Left colon (tissue), 2 donors: ENCODE data around the gene GSTA5. TPM values are rescaled to one million over a fixed set of nuclear protein-coding genes. Genes with fewer than 3 reads are reported as not detected.
A peak's percentile ranks its signal among the peaks of the same experiment; 100 is the strongest.
"Not testable (repeated sequence)": the region's sequence is repeated elsewhere in the genome, so short reads cannot be mapped to it uniquely, and the experiment has no call there.

ENCODE experiments used
- ATAC-seq: fragments of 200-7000 bp; cut with Tn5 transposase; one replicate; pipeline ENCODE4 v1.9.1; 2020; ENCODE audit warnings: mild to moderate bottlenecking, moderate library complexity
- DNase-seq, 2 donors: peaks; one replicate each; pipeline ENCODE4 v3.0.0-alpha.2; 2020
- intact Hi-C, 2 donors: fragments of 100-400 bp; cut with DNase I in 1 of 2; cut with micrococcal nuclease in 1 of 2; formaldehyde crosslinking; loops; one replicate each; pipeline versions ENCODE4 v1.11.2 to v1.14.0; 2022; cut with DNase I, micrococcal nuclease
- total RNA-seq, 2 donors: library from RNA; stranded (reverse); fragmentation: NEBNext Ultra II Directional; extraction: Animal tissue kit (Norgen Biotek cat#: 25700); gene quantifications; one replicate each; pipeline ENCODE4 v1.2.1, GENCODE V29; 2021
- donor health status: DM: no; HTN: no; CAD: no.
- donor health status: DM: yes; HTN: yes; CAD: no.

Gene GSTA5
- total RNA-seq, 2 donors from 2014 or later: not detected

- intact Hi-C loops: no loop called here
- ATAC-seq (no peak), DNase-seq (no peak)
These were observed 37.8 kb downstream of the GSTA5 start for GRCh38 chr6:52802806-52803205.

GRCh38 chr6:52801188-52801841 is 39.3 kb downstream of the GSTA5 start:
- DNase-seq (no peak), ATAC-seq (no peak)
- intact Hi-C loops: no loop called here

- intact Hi-C loops, DNase-seq, ATAC-seq: not testable (repeated sequence)
These were observed 41.3 kb downstream of the GSTA5 start for GRCh38 chr6:52799272-52799671.

- intact Hi-C loops, ATAC-seq, DNase-seq: not testable (repeated sequence)
These were observed 46.2 kb downstream of the GSTA5 start for GRCh38 chr6:52794366-52794765.

- DNase-seq (no peak), ATAC-seq (no peak)
- intact Hi-C loops: no loop called here
These were observed 49.8 kb downstream of the GSTA5 start for GRCh38 chr6:52790861-52791260.

GRCh38 chr6:52789658-52790057 is 51.0 kb downstream of the GSTA5 start:
- intact Hi-C loops, ATAC-seq, DNase-seq: not testable (repeated sequence)

GRCh38 chr6:52788478-52788877 is 52.1 kb downstream of the GSTA5 start:
- intact Hi-C loops: no loop called here
- peak; percentile 52 for ATAC-seq
- DNase-seq: no peak

- ATAC-seq (peak; percentile 58), DNase-seq (no peak)
- intact Hi-C loops: no loop called here
These were observed 52.7 kb downstream of the GSTA5 start for GRCh38 chr6:52787917-52788316.

- no peak for DNase-seq
- intact Hi-C loops: no loop called here
- no peak for ATAC-seq
These were observed 54.2 kb downstream of the GSTA5 start for GRCh38 chr6:52786249-52786956.

- DNase-seq: peak; percentile 61
- peak; percentile 94 for ATAC-seq
- intact Hi-C loops: not testable (repeated sequence)
These were observed 57.8 kb downstream of the GSTA5 start for GRCh38 chr6:52782696-52783274.

GRCh38 chr6:52782209-52782608 is 58.4 kb downstream of the GSTA5 start:
- intact Hi-C loops, ATAC-seq, DNase-seq: not testable (repeated sequence)

Other genes starting within 250 kb of the GSTA5 start
- 10 to 100 TPM; 16.8 to 17.5 TPM for gene TMEM14A, start 169.7 kb downstream of the GSTA5 start, total RNA-seq
- not detected for gene GSTA2, start 77.3 kb downstream of the GSTA5 start, total RNA-seq
- 1 to 10 TPM in 1 of 2 donors, under 1 TPM in 1; 0.50 to 8.1 TPM for gene GSTA1, start 37.0 kb downstream of the GSTA5 start, total RNA-seq
- gene GSTA3, start 68.9 kb upstream of the GSTA5 start, total RNA-seq: not detected
- 10 to 100 TPM; 14.1 to 15.2 TPM for gene GSTA4, start 154.5 kb upstream of the GSTA5 start, total RNA-seq
- gene CILK1, start 221.0 kb upstream of the GSTA5 start, total RNA-seq: 10 to 100 TPM; 17.7 to 19.6 TPM
- 10 to 100 TPM; 70.5 to 93.6 TPM for gene FBXO9, start 224.6 kb upstream of the GSTA5 start, total RNA-seq